B cell (primary cell): ENCODE results near the gene ANO2.

ENCODE experiments used
- CTCF ChIP-seq: fragments of 200-600 bp; IDR thresholded peaks from one replicate; pipeline ENCODE4 v1.8.0; 2022; ENCODE audit warnings: antibody characterized with exemption, mild to moderate bottlenecking
- EZH2 ChIP-seq: IDR thresholded peaks from 2 replicates; pipeline ENCODE4 v1.6.1; 2012; ENCODE audit warnings: borderline replicate concordance, low read depth, mild to moderate bottlenecking, moderate library complexity, low read length; ENCODE audit not compliant: insufficient read depth, poor library complexity, severe bottlenecking

GRCh38 chr12:5682581-5682980 is 262.5 kb downstream of the ANO2 start:
- TF ChIP-seq CTCF (no peak), EZH2 (no peak)
